ENCODE measurements around the gene LILRB1.
A peak's percentile ranks its signal among the peaks of the same experiment; 100 is the strongest.
"Not testable (repeated sequence)": the region's sequence is repeated elsewhere in the genome, so short reads cannot be mapped to it uniquely, and the experiment has no call there.

Gene LILRB1

DNA sequence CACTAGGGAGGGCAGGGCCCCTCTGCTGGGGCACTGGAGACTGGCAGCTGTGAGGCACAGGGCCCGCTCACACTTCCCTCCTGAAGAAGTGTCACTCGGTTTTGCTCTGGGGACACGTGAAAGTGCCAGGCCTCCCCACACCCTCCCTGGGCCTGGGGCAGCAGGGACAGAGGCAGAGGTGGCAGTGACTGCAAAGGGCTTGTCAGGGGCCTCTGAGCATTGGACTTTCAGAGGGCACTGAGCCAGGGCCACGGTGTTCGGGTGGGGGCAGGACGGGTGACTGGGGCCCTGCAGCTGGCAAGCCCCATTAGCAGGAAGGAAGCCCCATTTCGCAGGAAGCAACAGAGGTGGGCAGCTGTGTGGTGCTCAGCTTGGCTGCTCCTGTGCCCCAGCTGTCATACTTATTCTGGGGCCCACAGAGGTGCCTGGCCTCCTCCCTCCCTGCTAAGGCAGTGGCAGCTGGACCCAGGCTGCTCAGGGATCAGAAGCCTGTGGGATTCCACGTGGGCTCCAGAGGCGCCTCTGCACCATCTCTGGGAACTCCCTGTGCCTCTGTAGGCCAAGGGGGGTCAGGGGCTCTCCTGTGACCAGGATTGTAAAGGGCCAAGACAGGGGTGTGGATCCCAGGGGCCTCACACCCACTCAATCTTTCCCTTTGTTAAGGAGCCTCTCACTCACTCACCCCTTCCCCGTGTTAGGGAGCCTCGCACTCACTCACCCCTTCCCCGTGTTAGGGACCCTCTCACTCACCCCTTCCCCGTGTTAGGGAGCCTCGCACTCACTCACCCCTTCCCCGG is 5.2 kb upstream of the LILRB1 start:
- not testable (repeated sequence) for DNase-seq (ENCODE audit: low spot score)

- DNase-seq (ENCODE audit: low spot score) = no peak
Observed at GRCh38 chr19:54626757-54627156, 3.5 kb upstream of the LILRB1 start.

DNA sequence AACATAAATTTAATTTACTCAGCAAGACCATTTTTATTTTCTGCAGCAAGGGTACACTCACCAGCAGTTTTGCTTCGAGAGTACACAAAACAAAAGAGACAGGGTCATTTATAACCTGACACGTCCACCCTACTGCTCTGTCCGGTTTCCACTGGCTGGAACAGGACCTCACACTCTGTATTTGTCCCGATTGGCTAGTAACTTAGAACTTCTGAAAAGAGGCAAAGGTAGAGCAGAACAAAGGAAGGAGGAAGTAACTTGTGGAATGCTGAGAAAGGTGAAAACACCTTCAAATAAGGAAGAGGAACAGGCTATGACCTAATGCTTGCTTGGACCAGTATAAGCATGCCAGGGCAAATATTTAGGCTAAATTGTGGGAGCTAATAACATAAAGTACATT is 2.4 kb upstream of the LILRB1 start:
- not testable (repeated sequence) for DNase-seq (ENCODE audit: low spot score)

- no peak for DNase-seq (ENCODE audit: low spot score)
Observed at GRCh38 chr19:54630782-54631181, 498 bp downstream of the LILRB1 start.

GRCh38 chr19:54631489-54632337 is 1.4 kb downstream of the LILRB1 start:
- DNase-seq (ENCODE audit: low spot score) = not testable (repeated sequence)

GRCh38 chr19:54632517-54632916 is 2.2 kb downstream of the LILRB1 start:
- DNase-seq (ENCODE audit: low spot score) = not testable (repeated sequence)

DNA sequence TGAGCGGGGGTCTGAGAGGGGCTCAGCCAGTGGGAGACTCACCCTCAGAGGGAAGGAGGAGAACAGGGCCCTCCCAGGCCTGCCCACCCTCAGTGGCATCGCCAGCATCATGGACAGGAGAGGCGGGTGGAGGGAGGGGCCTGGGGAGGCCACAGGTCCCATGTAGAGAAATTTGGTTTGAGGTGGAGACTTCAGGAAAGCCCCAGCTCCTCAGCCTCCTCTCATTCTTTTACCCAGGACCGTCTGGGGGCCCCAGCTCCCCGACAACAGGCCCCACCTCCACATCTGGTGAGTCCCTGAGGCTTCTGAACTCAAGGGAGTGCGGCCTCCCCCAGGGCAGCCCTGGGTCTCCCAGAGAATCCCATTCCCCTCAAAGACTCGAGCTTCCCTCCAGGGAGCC is 3.1 kb downstream of the LILRB1 start:
- DNase-seq (ENCODE audit: low spot score) = no peak

- DNase-seq (ENCODE audit: low spot score) = not testable (repeated sequence)
Observed at GRCh38 chr19:54636081-54636480, 5.8 kb downstream of the LILRB1 start.

DNA sequence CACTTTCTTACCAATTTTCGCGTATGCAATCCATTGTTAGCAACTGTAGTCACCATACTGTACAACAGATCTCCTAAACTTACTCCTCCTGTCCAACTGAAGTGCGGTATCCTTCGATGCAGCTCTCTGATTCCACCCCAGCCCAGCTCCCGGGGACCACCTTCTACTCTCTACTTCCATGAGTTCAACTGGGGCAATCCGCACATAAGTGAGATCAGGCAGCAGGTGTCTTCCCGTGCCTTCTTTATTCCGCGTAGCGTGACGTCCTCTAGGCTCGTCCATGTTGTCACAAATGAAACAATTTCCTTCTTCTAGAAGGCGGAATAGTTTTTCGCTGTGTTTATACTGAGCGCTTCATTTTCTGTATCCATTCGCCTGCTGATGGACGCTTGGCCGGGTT is 8.4 kb downstream of the LILRB1 start:
- no peak for DNase-seq (ENCODE audit: low spot score)

DNA sequence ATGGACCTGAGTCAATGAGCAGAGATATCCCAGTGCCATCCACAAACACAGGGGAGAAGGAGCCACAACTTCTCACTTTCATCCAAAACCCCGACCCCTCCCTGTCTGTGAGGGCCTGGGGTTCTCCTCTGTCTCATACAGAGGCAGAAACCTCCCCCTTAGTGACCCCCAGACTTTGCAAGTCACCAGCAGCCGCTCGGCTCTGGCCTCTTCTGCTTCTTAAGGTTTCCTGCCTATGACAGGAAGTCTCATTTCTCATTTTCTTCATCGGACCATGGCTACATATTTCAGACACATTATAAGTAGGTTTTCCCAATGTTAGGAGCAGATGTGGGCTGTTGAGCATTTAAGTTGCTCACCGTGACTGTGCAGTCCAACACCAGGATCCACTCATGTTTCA is 12.7 kb downstream of the LILRB1 start:
- DNase-seq (ENCODE audit: low spot score) = not testable (repeated sequence)

- not testable (repeated sequence) for DNase-seq (ENCODE audit: low spot score)
Observed at GRCh38 chr19:54643583-54643982, 13.3 kb downstream of the LILRB1 start.

GRCh38 chr19:54644056-54644455 is 13.8 kb downstream of the LILRB1 start:
- peak; percentile 8 for DNase-seq (ENCODE audit: low spot score)

DNA sequence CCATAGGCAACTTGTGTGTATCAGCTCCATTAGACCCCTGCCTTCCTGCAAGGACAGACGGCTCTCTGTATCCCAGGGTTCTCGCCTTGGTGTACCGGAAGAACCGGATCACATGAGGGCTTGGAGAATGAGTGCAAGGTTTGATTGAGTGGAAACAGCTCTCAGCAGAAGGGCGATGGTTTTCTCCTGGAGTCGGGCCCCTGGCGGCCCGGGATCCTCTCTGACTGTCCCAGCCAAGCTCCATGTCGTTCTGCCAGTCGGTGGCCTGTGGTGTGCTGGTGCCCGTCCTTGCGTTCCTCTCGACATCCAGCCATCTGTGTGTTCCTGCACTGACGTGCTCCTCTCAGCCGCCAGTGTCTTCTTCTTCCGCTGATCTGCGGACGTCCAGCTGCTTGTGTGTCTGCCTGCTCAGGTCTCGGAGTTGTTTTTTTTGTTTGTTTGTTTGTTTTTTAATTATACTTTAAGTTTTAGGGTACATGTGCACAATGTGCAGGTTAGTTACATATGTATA is 16.1 kb downstream of the LILRB1 start:
- no peak for DNase-seq (ENCODE audit: low spot score)

GRCh38 chr19:54648129-54648528 is 17.8 kb downstream of the LILRB1 start:
- DNase-seq (ENCODE audit: low spot score) = no peak

DNA sequence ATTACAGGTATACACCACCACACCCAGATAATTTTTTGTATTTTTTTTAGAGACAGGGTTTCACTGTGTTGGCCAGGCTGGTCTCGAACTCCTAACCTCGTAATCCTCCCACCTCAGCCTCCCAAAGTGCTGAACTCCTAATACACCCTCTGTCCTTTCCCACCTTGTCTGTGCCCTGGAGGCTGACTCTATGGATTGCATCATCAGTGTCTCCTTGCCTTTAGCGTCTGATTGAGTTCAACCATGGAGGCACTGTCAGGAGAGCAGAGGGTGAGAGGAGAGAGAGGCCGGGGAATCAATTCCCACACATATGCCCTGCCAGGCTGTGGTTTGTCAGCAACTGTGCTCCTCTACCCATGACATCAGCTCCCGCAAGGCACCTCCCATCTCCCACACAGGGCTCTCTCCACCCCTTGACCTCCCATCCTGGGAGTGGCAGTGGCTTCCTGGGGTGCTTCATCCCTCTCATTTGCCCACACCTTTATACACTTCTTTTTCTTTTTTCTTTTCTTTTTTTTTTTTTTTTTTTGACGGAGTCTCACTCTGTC is 19.9 kb downstream of the LILRB1 start:
- DNase-seq (ENCODE audit: low spot score) = no peak

- DNase-seq (ENCODE audit: low spot score) = no peak
Observed at GRCh38 chr19:54653181-54653809, 23.0 kb downstream of the LILRB1 start.

DNA sequence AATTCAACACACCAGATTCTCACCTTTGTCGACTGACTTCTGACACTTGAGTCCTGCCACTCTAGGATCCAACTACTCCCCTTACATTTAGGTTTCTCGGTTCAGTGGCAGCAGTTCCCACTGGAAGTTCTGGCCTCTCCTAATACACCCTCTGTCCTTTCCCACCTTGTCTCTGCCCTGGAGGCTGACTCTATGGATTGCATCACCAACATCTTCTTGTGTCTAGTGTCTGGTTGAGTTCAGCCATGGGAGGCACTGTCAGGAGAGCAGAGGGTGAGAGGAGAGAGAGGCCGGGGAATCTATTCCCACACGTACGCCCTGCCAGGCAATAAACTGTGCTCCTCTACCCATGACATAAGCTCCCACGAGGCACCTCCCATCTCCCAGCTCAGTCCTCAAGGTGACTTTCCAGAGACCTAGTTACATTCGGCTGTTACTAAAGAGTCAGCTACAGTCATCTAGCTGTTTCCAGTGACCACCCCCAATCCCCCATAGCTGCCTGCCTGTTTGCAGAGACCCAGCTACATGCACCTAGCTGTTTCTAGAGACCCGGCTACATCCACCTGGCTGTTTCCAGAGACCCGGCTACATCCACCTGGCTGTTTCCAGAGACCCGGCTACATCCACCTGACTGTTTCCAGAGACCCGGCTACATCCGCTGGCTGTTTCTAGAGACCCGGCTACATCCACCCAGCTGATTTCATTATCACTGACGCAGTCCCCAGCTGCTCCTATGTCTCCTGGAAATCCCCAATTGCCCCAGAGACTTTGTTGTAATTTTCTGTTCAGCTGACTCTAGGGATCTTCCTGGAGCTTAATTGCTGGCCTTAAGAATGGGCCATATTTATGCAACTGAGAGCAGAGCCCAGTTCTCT is 24.4 kb downstream of the LILRB1 start:
- DNase-seq (ENCODE audit: low spot score) = no peak

- DNase-seq (ENCODE audit: low spot score) = no peak
Observed at GRCh38 chr19:54659300-54659699, 29.0 kb downstream of the LILRB1 start.

DNA sequence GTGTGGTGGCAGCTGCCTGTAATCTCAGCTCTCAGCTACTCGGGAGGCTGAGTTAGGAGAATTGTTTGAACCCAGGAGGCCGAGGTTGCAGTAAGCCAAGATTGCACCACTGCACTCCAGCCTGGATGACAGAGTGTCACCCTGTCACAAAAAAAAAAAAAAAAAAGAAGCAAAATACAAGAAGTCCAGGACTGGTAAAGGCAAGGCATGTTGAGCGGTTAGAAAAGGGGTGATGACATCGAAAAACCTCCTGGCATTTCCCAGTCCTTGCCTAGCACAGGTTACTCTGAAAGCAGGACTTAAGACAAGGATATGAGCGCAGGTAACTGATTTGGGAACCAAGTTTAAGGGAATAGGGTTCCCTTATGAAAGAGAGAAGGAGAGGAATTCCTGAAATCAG is 30.0 kb downstream of the LILRB1 start:
- no peak for DNase-seq (ENCODE audit: low spot score)

DNA sequence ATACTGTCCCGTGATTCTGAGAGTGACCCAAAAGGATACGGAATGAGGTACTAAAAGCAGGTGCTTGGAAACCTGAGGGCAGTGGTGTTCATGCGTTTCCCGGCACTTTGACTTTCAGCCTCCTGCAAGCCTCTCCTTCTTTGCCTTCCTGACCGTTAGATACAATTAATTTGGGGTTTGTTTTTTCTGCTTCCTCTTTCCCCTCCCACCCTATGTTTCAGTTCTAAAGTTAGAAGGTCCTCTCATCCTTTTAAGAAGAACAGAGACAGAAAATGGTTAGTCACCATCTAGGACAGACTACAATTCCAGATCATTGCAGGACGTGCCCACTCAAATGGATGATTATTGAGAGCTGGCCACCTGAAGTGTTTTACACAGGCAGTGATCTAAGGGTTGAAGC is 30.7 kb downstream of the LILRB1 start:
- no peak for DNase-seq (ENCODE audit: low spot score)

GRCh38 chr19:54661846-54662481 is 31.7 kb downstream of the LILRB1 start:
- no peak for DNase-seq (ENCODE audit: low spot score)
